ENCODE data around the gene PAX5. TPM values are rescaled to one million over a fixed set of nuclear protein-coding genes. Genes with fewer than 3 reads are reported as not detected.

The PAX5 gene
- total RNA-seq, 1 donor from 2014 or later: not detected

- no peak for DNase-seq (ENCODE audit: low spot score in 2 of 2)
Measured at GRCh38 chr9:36880075-36880474, 154.0 kb downstream of the PAX5 start.

GRCh38 chr9:36878986-36879982 is 154.8 kb downstream of the PAX5 start:
- TF ChIP-seq CTCF (IDR thresholded peaks at IDR 0.05): no peak
- Histone ChIP-seq H3K9me3 (no peaks in the 10 kb centered on the region), H3K27ac (no peak overlapping the region), H3K4me1 (no peaks in the 10 kb centered on the region), H3K27me3 (no peaks in the 10 kb centered on the region), H3K4me3 (no peak overlapping the region), H3K36me3 (no peaks in the 10 kb centered on the region)
- no peak for DNase-seq (ENCODE audit: low spot score in 2 of 2)
- intact Hi-C loops (cut with DNase I): no loop called here

More at GRCh38 chr9:36880075-36880474, 154.0 kb downstream of the PAX5 start:
- H3K4me3 ChIP-seq: no peak overlapping the region
- no peak for TF ChIP-seq CTCF (IDR thresholded peaks at IDR 0.05)
- no peaks in the 10 kb centered on the region for H3K4me1 ChIP-seq
- H3K27ac ChIP-seq: no peak overlapping the region
- no peaks in the 10 kb centered on the region for H3K36me3 ChIP-seq
- intact Hi-C loops (cut with DNase I): no loop called here
- H3K27me3 ChIP-seq: no peaks in the 10 kb centered on the region
- no peaks in the 10 kb centered on the region for H3K9me3 ChIP-seq

- intact Hi-C loops (cut with DNase I): no loop called here
- DNase-seq (ENCODE audit: low spot score in 2 of 2): no peak
- no peaks in the 10 kb centered on the region for H3K4me1 ChIP-seq
Measured at GRCh38 chr9:36877239-36877638, 156.8 kb downstream of the PAX5 start.

GRCh38 chr9:36876056-36876455 is 158.0 kb downstream of the PAX5 start:
- TF ChIP-seq CTCF (IDR thresholded peaks at IDR 0.05): no peak
- H3K27ac ChIP-seq: no peak overlapping the region
- DNase-seq (ENCODE audit: low spot score in 2 of 2): no peak
- no peaks in the 10 kb centered on the region for H3K4me1 ChIP-seq
- no peaks in the 10 kb centered on the region for H3K9me3 ChIP-seq
- intact Hi-C loops (cut with DNase I): no loop called here
- no peaks in the 10 kb centered on the region for H3K36me3 ChIP-seq
- no peaks in the 10 kb centered on the region for H3K27me3 ChIP-seq
- no peak overlapping the region for H3K4me3 ChIP-seq

More at GRCh38 chr9:36877239-36877638, 156.8 kb downstream of the PAX5 start:
- no peak for TF ChIP-seq CTCF (IDR thresholded peaks at IDR 0.05)
- Histone ChIP-seq H3K4me3 (no peak overlapping the region), H3K27ac (no peak overlapping the region), H3K27me3 (no peaks in the 10 kb centered on the region), H3K36me3 (no peaks in the 10 kb centered on the region), H3K9me3 (no peaks in the 10 kb centered on the region)

- intact Hi-C loops (cut with DNase I): no loop called here
Measured at GRCh38 chr9:36874921-36875320, 159.1 kb downstream of the PAX5 start.

More at GRCh38 chr9:36874921-36875320, 159.1 kb downstream of the PAX5 start:
- no peaks in the 10 kb centered on the region for H3K9me3 ChIP-seq
- H3K4me1 ChIP-seq: no peaks in the 10 kb centered on the region
- H3K36me3 ChIP-seq: no peaks in the 10 kb centered on the region
- no peak overlapping the region for H3K4me3 ChIP-seq
- TF ChIP-seq CTCF (IDR thresholded peaks at IDR 0.05): no peak
- DNase-seq (ENCODE audit: low spot score in 2 of 2): no peak
- H3K27me3 ChIP-seq: no peaks in the 10 kb centered on the region
- H3K27ac ChIP-seq: no peak overlapping the region

Data from ascending aorta (tissue), 2 donors.